HG03432 (cell line): Measurements from ENCODE around the gene FRAT1.
A peak's percentile ranks its signal among the peaks of the same experiment; 100 is the strongest.
"Not testable (repeated sequence)": the region's sequence is repeated elsewhere in the genome, so short reads cannot be mapped to it uniquely, and the experiment has no call there.

Experiments used
- ATAC-seq: cut with Tn5 transposase; IDR thresholded peaks from one replicate; pipeline ENCODE4 v1.9.1; 2021; ENCODE audit warnings: mild to moderate bottlenecking, moderate library complexity; ENCODE audit not compliant: unreplicated experiment

FRAT1 gene

GRCh38 chr10:97318772-97319651 lies at the start of gene FRAT1:
TSS of gene FRAT1 (plus strand) at chr10:97319271. CDS start at chr10:97319454, 183 bp downstream.
- peak; percentile 78 for ATAC-seq

- no peak for ATAC-seq
These were observed 48.4 kb upstream of the FRAT1 start for GRCh38 chr10:97270523-97271154.

GRCh38 chr10:97273700-97274099 lies 45.4 kb upstream of the FRAT1 start:
- no peak for ATAC-seq

- ATAC-seq, result no peak
These were observed 44.2 kb upstream of the FRAT1 start for GRCh38 chr10:97274828-97275227.

DNA sequence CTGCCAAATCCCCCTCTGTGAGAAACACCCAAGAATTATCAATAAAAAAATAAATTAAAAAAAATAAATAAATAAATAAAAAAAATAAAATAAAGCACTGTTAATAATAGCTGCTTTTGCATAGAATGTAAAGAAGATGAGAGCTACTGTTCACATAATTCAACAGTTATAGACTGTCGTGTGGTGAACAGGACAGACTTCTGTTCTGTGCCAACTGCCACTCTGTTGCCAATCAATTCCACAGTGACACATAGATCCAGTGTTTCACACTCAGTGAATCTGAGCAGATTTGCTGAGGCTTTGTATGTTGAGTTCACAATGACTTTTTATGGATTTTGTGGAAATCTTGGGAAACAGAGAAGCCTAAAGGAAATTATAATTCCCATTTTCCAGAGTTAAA lies 41.5 kb upstream of the FRAT1 start:
- ATAC-seq, result no peak

DNA sequence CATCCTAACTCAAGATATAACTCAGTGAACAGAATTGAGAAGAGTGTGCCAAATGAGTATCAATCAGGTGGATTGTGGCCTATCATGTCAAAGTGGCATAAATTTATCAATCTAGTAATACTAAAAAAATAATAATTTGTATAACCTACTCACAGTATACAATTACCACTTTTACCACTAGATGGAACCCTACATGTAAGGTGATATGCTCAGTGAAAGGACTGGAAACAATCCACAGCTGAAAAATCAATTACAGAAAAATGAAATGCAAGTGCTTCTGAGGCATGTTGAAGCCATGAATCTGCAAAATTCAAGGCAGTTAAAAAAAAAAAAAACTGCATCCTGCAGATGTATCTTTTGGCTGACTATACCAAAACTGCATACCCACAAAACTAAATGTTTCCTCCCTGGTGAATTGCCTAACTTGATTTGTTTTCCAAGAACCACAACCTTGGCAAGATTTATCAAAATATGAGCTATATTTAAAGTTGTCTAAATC lies 40.5 kb upstream of the FRAT1 start:
- no peak for ATAC-seq

GRCh38 chr10:97279121-97279815 lies 39.8 kb upstream of the FRAT1 start:
- no peak for ATAC-seq

GRCh38 chr10:97280783-97281182 lies 38.3 kb upstream of the FRAT1 start:
- ATAC-seq, result no peak

DNA sequence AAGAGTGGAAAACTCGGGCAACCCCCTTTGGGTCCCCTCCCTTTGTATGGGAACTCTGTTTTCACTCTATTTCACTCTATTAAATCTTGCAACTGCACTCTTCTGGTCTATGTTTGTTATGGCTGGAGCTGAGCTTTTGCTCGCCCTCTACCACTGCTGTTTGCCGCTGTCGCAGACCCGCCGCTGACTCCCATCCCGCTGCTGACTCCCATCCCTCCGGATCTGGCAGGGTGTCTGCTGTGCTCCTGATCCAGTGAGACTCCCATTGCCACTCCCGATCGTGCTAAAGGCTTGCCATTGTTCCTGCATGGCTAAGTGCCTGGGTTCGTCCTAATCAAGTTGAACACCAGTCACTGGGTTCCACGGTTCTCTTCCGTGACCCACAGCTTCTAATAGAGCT lies 29.0 kb upstream of the FRAT1 start:
- ATAC-seq, result not testable (repeated sequence)

- ATAC-seq, result not testable (repeated sequence)
These were observed 28.3 kb upstream of the FRAT1 start for GRCh38 chr10:97290576-97291356.

- ATAC-seq, result no peak
These were observed 27.5 kb upstream of the FRAT1 start for GRCh38 chr10:97291357-97292096.

GRCh38 chr10:97292097-97292861 lies 26.8 kb upstream of the FRAT1 start, which contains the start of gene ARHGAP19:
TSS of gene ARHGAP19 (minus strand) at chr10:97292637. CDS start at chr10:97292627, 10 bp downstream.
- peak; percentile 96 for ATAC-seq

- no peak for ATAC-seq
These were observed 26.2 kb upstream of the FRAT1 start for GRCh38 chr10:97292862-97293198.

GRCh38 chr10:97297556-97298222 lies 21.4 kb upstream of the FRAT1 start:
- no peak for ATAC-seq

GRCh38 chr10:97298223-97298571 lies 20.9 kb upstream of the FRAT1 start:
- no peak for ATAC-seq

DNA sequence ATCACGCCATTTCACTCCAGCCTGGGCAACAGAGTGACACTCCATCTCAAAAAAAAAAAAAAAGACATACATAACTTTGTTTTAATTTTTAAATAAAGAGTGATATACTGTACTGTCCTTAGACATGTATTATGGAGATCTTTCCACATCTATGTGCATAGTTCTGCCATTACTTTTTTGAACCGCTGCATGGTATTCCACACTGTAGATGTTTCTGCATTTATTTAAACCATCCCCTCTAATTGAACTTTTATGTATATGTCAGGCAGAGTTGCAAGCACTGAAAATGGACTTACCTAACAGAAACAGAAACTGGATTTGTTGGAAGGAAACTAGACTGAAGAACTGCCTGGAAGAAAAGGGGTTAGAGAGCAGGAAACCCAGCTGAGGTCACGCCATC lies 18.1 kb upstream of the FRAT1 start:
- ATAC-seq, result no peak

- ATAC-seq, result no peak
These were observed 16.8 kb upstream of the FRAT1 start for GRCh38 chr10:97302088-97302791.

DNA sequence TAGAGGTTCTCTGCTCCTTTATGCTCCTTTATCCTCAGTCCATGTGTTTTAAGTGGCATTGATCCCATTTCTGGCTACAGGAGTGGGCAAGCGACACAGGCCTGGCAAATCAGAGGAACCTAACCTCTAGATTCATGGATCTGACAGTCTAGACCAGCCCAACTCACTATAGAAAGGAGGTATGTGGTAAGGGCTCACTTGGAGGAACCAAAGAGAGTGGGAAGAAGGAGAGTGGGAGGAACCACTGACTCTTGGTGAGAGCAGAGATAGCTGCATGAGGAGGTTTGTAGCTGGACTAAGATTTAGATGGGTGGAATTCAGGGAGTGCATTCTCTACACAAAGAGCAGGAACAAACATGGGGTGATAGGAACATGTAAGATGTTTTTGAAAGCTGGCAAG lies 11.6 kb upstream of the FRAT1 start:
- ATAC-seq, result no peak
